22Rv1 (cell line): ENCODE measurements around the gene GNG7.

ENCODE experiments used
- H3K27ac ChIP-seq: fragments of 450-650 bp; 2 replicates; pipeline ENCODE4 v1.5.1; 2017
- CTCF ChIP-seq: fragments of 450-650 bp; IDR thresholded peaks from 2 replicates; pipeline ENCODE4 v1.5.1; 2017; ENCODE audit warnings: mild to moderate bottlenecking
- ZFX ChIP-seq: fragments of 450-650 bp; IDR thresholded peaks from 2 replicates; pipeline ENCODE4 v1.6.1; 2017; ENCODE audit warnings: antibody characterized with exemption, borderline replicate concordance

GNG7 gene

GRCh38 chr19:2634228-2634951 lies 68.1 kb downstream of the GNG7 start:
- TF ChIP-seq ZFX (no peak), CTCF (no peak)
- H3K27ac ChIP-seq: no peak overlapping the region

GRCh38 chr19:2633693-2634075 lies 68.8 kb downstream of the GNG7 start:
- H3K27ac ChIP-seq: no peak overlapping the region
- TF ChIP-seq ZFX (no peak), CTCF (no peak)

GRCh38 chr19:2631213-2631821 lies 71.2 kb downstream of the GNG7 start:
- H3K27ac ChIP-seq: no peak overlapping the region
- TF ChIP-seq ZFX: no peak
- TF ChIP-seq CTCF: no peak

- H3K27ac ChIP-seq: no peak overlapping the region
- TF ChIP-seq ZFX (no peak), CTCF (no peak)
Observed at GRCh38 chr19:2630352-2631001, 72.0 kb downstream of the GNG7 start.

GRCh38 chr19:2629491-2630351 lies 72.8 kb downstream of the GNG7 start:
- H3K27ac ChIP-seq: no peak overlapping the region
- TF ChIP-seq ZFX: no peak

GRCh38 chr19:2628597-2628996 lies 73.9 kb downstream of the GNG7 start:
- H3K27ac ChIP-seq: no peak overlapping the region
- TF ChIP-seq CTCF: no peak

- TF ChIP-seq CTCF (no peak), ZFX (no peak)
- H3K27ac ChIP-seq: no peak overlapping the region
Observed at GRCh38 chr19:2627855-2628254, 74.6 kb downstream of the GNG7 start.
